Neural progenitor cell (in vitro differentiated cells): Measurements from ENCODE around the gene PRRT4.

Experiments used
- CTCF ChIP-seq: fragments of 200-600 bp; sonication (generic); IDR thresholded peaks from 2 replicates; pipeline ENCODE4 v1.5.1; 2017; ENCODE audit warnings: antibody characterized with exemption, mild to moderate bottlenecking
- EZH2 ChIP-seq: fragments of 200-600 bp; sonication (generic); IDR thresholded peaks from 2 replicates; pipeline ENCODE4 v1.6.1; 2017; ENCODE audit warnings: antibody characterized with exemption, mild to moderate bottlenecking, moderate library complexity
- EZH2phosphoT487 ChIP-seq: fragments of 200-600 bp; sonication (generic); IDR thresholded peaks from 2 replicates; pipeline ENCODE4 v1.6.1; 2017; ENCODE audit warnings: antibody characterized with exemption

DNA sequence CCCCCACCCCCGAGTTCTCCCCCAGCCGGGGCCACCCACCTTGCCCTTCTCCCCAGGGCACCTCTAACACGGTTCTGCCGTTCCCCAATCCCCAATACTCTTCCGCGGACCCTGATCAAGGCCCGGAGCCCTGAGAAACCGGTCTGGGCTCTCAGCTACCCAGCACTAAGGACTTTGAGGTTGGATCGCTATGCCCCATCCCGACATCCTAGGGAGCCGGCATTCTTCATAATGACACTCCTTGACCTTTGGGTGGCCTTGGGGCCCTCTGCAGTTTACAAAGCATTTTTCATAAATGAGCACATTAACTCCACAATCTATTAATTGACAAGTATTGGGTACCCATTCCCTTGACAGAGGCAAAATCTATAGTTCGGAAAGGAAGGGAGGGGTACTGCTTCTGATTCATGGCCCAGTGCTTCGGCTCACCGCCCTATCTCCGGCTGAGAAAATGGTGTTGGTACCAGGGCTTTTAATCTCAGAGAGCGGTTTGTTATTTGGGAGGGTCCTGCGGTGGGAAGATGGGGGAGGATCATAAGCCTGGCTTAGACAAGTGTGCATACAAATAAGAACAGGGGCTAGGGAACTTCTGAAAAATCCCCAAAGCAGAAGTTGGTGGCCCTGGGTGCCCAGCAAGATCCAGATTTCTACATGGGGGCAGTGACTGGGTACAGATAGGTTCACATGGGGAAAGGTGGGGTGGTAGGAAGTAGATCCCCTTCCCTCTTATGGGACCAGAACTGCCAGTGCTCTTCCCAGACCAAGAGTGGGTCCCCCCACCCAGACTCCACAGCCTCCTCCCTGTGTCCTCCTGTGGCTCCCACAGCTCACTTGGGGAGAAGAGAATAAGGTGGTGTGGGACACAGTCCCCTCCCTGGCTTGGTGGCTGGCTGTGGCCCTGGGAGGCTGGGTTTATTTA, 45.1 kb upstream of the PRRT4 start:
- no peak for TF ChIP-seq EZH2
- TF ChIP-seq CTCF: no peak
- TF ChIP-seq EZH2phosphoT487: no peak
